HEK293 (cell line): ENCODE data around the gene ADAMTS2.

Source experiments
- CTCF ChIP-seq: fragments of 450-650 bp; formaldehyde crosslinking; IDR thresholded peaks from 2 replicates; pipeline ENCODE4 v1.5.1; 2016; ENCODE audit warnings: missing biosample characterization, missing genetic modification characterization
- PATZ1 ChIP-seq: fragments of 450-650 bp; formaldehyde crosslinking; IDR thresholded peaks from 2 replicates; pipeline ENCODE4 v1.5.1; 2016; ENCODE audit warnings: missing biosample characterization, missing genetic modification characterization
- YY1 ChIP-seq: fragments of 450-650 bp; formaldehyde crosslinking; IDR thresholded peaks from 2 replicates; pipeline ENCODE4 v1.5.1; 2018; ENCODE audit warnings: missing biosample characterization, missing genetic modification characterization
- ZBTB1 ChIP-seq: fragments of 450-650 bp; formaldehyde crosslinking; IDR thresholded peaks from 2 replicates; pipeline ENCODE4 v1.5.1; 2016; ENCODE audit warnings: missing biosample characterization, missing genetic modification characterization
- ZNF280C ChIP-seq: fragments of 450-650 bp; formaldehyde crosslinking; IDR thresholded peaks from 2 replicates; pipeline ENCODE4 v1.5.1; 2016; ENCODE audit warnings: missing biosample characterization, missing genetic modification characterization
- ZNF416 ChIP-seq: fragments of 450-650 bp; formaldehyde crosslinking; IDR thresholded peaks from 2 replicates; pipeline ENCODE4 v1.5.1; 2016; ENCODE audit warnings: missing biosample characterization, missing genetic modification characterization
- ZNF610 ChIP-seq: fragments of 450-650 bp; formaldehyde crosslinking; IDR thresholded peaks from 2 replicates; pipeline ENCODE4 v1.5.1; 2016; ENCODE audit warnings: missing biosample characterization, missing genetic modification characterization, borderline replicate concordance
- TF ChIP-seq, protein P1 (sequence below): fragments of 450-650 bp; IDR thresholded peaks from 2 replicates; pipeline ENCODE4 v1.5.1; 2018; ENCODE audit warnings: missing biosample characterization, missing genetic modification characterization

DNA sequence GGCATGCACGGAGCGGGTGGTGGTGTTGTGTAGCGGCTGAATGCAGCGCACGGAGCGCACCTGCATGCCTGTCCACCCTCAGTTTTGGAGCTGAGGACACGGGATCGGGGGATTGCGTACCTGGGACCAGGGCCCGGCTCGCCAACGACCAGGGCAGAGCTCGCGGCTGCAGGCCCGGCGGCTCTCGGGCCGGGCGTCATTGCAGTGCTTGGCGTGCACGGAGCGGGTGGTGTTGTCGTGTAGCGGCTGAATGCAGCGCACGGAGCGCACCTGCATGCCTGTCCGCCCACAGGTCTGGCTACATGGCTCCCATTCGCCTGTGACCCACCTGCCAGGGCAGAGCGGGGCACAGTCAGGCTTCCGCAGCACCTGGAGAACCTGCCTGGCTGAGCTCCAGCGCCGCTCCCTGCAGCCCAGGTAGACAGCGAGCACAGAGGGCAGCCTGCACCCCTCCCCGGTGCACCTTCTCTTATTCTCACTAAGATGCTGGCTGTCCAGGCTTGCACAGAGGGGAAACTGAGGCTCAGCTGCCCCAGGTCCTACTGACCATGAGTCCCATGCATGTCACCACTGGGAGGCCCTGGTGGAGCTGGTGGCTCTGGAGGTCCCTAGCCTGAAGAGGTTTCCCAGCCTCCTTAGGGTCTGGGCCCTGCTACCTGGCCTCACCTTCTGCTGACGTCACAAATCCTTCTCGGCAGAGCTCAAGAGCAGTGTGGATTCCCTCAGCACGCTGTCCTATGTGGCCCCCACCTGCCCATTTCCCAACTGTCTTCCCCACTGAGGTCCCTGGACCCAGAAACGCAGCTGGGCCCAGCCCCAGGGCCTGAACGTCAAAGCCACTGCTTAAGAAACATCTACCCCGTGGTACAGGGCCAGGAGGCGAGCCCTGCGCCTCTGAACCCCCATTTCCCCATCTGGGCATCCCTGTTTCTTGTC is 220.1 kb downstream of the ADAMTS2 start:
- TF ChIP-seq CTCF (tag by site-specific recombination) = no peak
- TF ChIP-seq ZNF610 (tag by site-specific recombination) = no peak
- no peak for TF ChIP-seq ZBTB1 (tag by site-specific recombination)
- no peak for TF ChIP-seq ZNF416 (tag by site-specific recombination)
- TF ChIP-seq YY1 (tag by site-specific recombination) = no peak
- no peak for TF ChIP-seq ZNF280C (tag by site-specific recombination)
- TF ChIP-seq, protein P1, sequence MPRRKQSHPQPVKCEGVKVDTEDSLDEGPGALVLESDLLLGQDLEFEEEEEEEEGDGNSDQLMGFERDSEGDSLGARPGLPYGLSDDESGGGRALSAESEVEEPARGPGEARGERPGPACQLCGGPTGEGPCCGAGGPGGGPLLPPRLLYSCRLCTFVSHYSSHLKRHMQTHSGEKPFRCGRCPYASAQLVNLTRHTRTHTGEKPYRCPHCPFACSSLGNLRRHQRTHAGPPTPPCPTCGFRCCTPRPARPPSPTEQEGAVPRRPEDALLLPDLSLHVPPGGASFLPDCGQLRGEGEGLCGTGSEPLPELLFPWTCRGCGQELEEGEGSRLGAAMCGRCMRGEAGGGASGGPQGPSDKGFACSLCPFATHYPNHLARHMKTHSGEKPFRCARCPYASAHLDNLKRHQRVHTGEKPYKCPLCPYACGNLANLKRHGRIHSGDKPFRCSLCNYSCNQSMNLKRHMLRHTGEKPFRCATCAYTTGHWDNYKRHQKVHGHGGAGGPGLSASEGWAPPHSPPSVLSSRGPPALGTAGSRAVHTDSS (tag by site-specific recombination) = no peak
- TF ChIP-seq PATZ1 (tag by site-specific recombination) = no peak
